HG03066 (cell line): ENCODE measurements around the gene DNAJC4.
A peak's percentile ranks its signal among the peaks of the same experiment; 100 is the strongest.

ENCODE experiments used
- ATAC-seq: cut with Tn5 transposase; IDR thresholded peaks from one replicate; pipeline ENCODE4 v1.9.1; 2021; ENCODE audit warnings: low read depth; ENCODE audit not compliant: unreplicated experiment

The DNAJC4 gene

GRCh38 chr11:64255135-64256128, 25.1 kb downstream of the DNAJC4 start:
- ATAC-seq: no peak

- ATAC-seq: no peak
Measured at GRCh38 chr11:64256300-64256699, 26.0 kb downstream of the DNAJC4 start.

- ATAC-seq: no peak
Measured at GRCh38 chr11:64258356-64258755, 28.0 kb downstream of the DNAJC4 start.

GRCh38 chr11:64258946-64259532, 28.7 kb downstream of the DNAJC4 start:
- no peak for ATAC-seq

- ATAC-seq: no peak
Measured at GRCh38 chr11:64259533-64260067, 29.3 kb downstream of the DNAJC4 start.

GRCh38 chr11:64260147-64260708, 29.9 kb downstream of the DNAJC4 start:
- ATAC-seq: no peak

- ATAC-seq: no peak
Measured at GRCh38 chr11:64261556-64262080, 31.3 kb downstream of the DNAJC4 start.

GRCh38 chr11:64262271-64263002, 32.1 kb downstream of the DNAJC4 start:
- ATAC-seq: no peak

GRCh38 chr11:64263021-64263946, 32.9 kb downstream of the DNAJC4 start:
- ATAC-seq: no peak

GRCh38 chr11:64263947-64264317, 33.6 kb downstream of the DNAJC4 start:
- no peak for ATAC-seq

GRCh38 chr11:64264371-64264852, 34.1 kb downstream of the DNAJC4 start:
- ATAC-seq: no peak

GRCh38 chr11:64265176-64266160, 35.1 kb downstream of the DNAJC4 start:
- no peak for ATAC-seq

GRCh38 chr11:64266339-64266738, 36.0 kb downstream of the DNAJC4 start:
- no peak for ATAC-seq

GRCh38 chr11:64267207-64267945, 37.0 kb downstream of the DNAJC4 start:
- no peak for ATAC-seq

GRCh38 chr11:64268025-64268892, 37.9 kb downstream of the DNAJC4 start:
- no peak for ATAC-seq

- ATAC-seq: peak; percentile 24
Measured at GRCh38 chr11:64268893-64269539, 38.7 kb downstream of the DNAJC4 start.
